Right lobe of liver (tissue), 6 donors: Measurements from ENCODE around the gene IL9. TPM values are rescaled to one million over a fixed set of nuclear protein-coding genes. Genes with fewer than 3 reads are reported as not detected.

Source experiments
- ATAC-seq, 4 donors: fragments of 200-7000 bp; cut with Tn5 transposase; one replicate each; pipeline ENCODE4 v1.9.1; 2020; ENCODE audit warnings: mild to moderate bottlenecking in 4 of 4, moderate library complexity in 4 of 4
- DNase-seq, 3 donors: peaks; one replicate each; pipeline ENCODE4 v3.0.0-alpha.2; 2020
- H3K27ac ChIP-seq, 3 donors: fragments of 200-600 bp; one replicate each; pipeline ENCODE4 v1.8.0; 2022
- H3K27me3 ChIP-seq, 2 donors: fragments of 200-600 bp; one replicate each; pipeline ENCODE4 v1.8.0; 2022
- H3K36me3 ChIP-seq, 4 donors: fragments of 200-600 bp; sonication (generic) in 1 of 4; one replicate each; pipeline versions ENCODE4 v1.5.1 to v1.8.0; 2017 to 2022; ENCODE audit warnings: control low read depth in 1 of 4
- H3K4me1 ChIP-seq, 4 donors: fragments of 200-600 bp; sonication (generic) in 1 of 4; one replicate each; pipeline versions ENCODE4 v1.5.1 to v1.8.0; 2017 to 2022; ENCODE audit warnings: control low read depth in 1 of 4
- H3K4me3 ChIP-seq, 3 donors: fragments of 200-600 bp; one replicate each; pipeline ENCODE4 v1.8.0; 2022
- H3K9me3 ChIP-seq, 4 donors: fragments of 200-600 bp; sonication (generic) in 1 of 4; one replicate each; pipeline versions ENCODE4 v1.5.1 to v1.8.0; 2017 to 2022; ENCODE audit warnings: control low read depth in 1 of 4
- CTCF ChIP-seq, 4 donors: fragments of 200-600 bp in 3 of 4; fragments of 450-650 bp in 1 of 4; IDR thresholded peaks; one replicate each; pipeline versions ENCODE4 v1.5.1 to v1.8.0; 2016 to 2022; ENCODE audit warnings: antibody characterized with exemption in 4 of 4, mild to moderate bottlenecking in 2 of 4
- POLR2A ChIP-seq: fragments of 450-650 bp; IDR thresholded peaks from one replicate; pipeline ENCODE4 v1.6.1; 2017; ENCODE audit warnings: antibody characterized with exemption, mild to moderate bottlenecking
- WGBS: methylation state at CpG from one replicate; pipeline ENCODE4 v1.1.6; 2018; ENCODE audit warnings: low coverage, low lambda C conversion rate; ENCODE audit not compliant: insufficient coverage; ENCODE audit errors: missing lambda C conversion rate; 5-methylcytosine and 5-hydroxymethylcytosine counted together
- intact Hi-C, 2 donors: fragments of 100-400 bp; cut with DNase I; formaldehyde crosslinking; loops; one replicate each; pipeline versions ENCODE4 v1.11.2 to v1.14.1; 2022
- total RNA-seq, 6 experiments: library from RNA; depleted of rRNA in 2 of 6; stranded (reverse); fragments of >200 nt in 2 of 6; fragmentation: NEBNext Ultra II Directional in 3 of 6; extraction: Animal tissue kit (Norgen Biotek cat#: 25700) in 3 of 6; gene quantifications; one replicate each; pipeline versions ENCODE4 v1.1.0 to v1.2.4, GENCODE V29; 2016 to 2023
- donor health status: DM: no; HTN: yes; CAD: no.
- donor health status: DM: no; HTN: no; CAD: no.
- donor health status: DM: no; HTN: no; CAD: no.
- donor health status: DM: no; HTN: yes; CAD: no.
- donor health status: DM: no; HTN: yes; CAD: no.

IL9 gene
- total RNA-seq, 6 experiments from 2014 or later, result not detected

GRCh38 chr5:135873831-135874230, 21.8 kb downstream of the IL9 start:
- no peak for ATAC-seq

GRCh38 chr5:135871268-135871915, 24.2 kb downstream of the IL9 start:
- TF ChIP-seq CTCF (IDR thresholded peaks at IDR 0.05), result no peak
- intact Hi-C loops, result no loop called here
- no peaks in the 10 kb centered on the region for H3K36me3 ChIP-seq
- H3K4me3 ChIP-seq, result no peak overlapping the region
- H3K4me1 ChIP-seq, result peaks cover 0 to 8% (median 0%) of the 10 kb centered on the region in 4 donors
- DNase-seq (no peak), ATAC-seq (peak in 2 of 4 donors; percentile 13 to 56)
- H3K9me3 ChIP-seq, result no peaks in the 10 kb centered on the region
- H3K27ac ChIP-seq, result no peak overlapping the region
- no peaks in the 10 kb centered on the region for H3K27me3 ChIP-seq
- 84% methylated on average over 3 of the region's 11 CpGs for WGBS

More at GRCh38 chr5:135873831-135874230, 21.8 kb downstream of the IL9 start:
- Histone ChIP-seq H3K27ac (no peak overlapping the region), H3K4me3 (no peak overlapping the region), H3K4me1 (peaks cover 0 to 8% (median 0%) of the 10 kb centered on the region in 4 donors), H3K27me3 (no peaks in the 10 kb centered on the region), H3K9me3 (no peaks in the 10 kb centered on the region), H3K36me3 (no peaks in the 10 kb centered on the region)
- intact Hi-C loops, result no loop called here
- WGBS, result 69% methylated on average over 4 of the region's 5 CpGs
- TF ChIP-seq POLR2A (no peak), CTCF (IDR thresholded peaks at IDR 0.05) (no peak)
- DNase-seq, result no peak

GRCh38 chr5:135869935-135870334, 25.7 kb downstream of the IL9 start:
- no peaks in the 10 kb centered on the region for H3K36me3 ChIP-seq
- intact Hi-C loops, result no loop called here
- no peak overlapping the region for H3K4me3 ChIP-seq
- no peak for DNase-seq
- no peak overlapping the region for H3K27ac ChIP-seq
- no peaks in the 10 kb centered on the region for H3K27me3 ChIP-seq
- ATAC-seq, result peak in 1 of 4 donors; percentile 11
- peaks cover 0 to 8% (median 0%) of the 10 kb centered on the region in 4 donors for H3K4me1 ChIP-seq
- H3K9me3 ChIP-seq, result no peaks in the 10 kb centered on the region
- no peak for TF ChIP-seq POLR2A
- no peak for TF ChIP-seq CTCF (IDR thresholded peaks at IDR 0.05)
- WGBS, result 50% methylated on average over 3 of the region's 3 CpGs

- no peak overlapping the region for H3K27ac ChIP-seq
- H3K4me3 ChIP-seq, result no peak overlapping the region
- ATAC-seq, result no peak
- no peaks in the 10 kb centered on the region for H3K9me3 ChIP-seq
- no peaks in the 10 kb centered on the region for H3K27me3 ChIP-seq
- 59% methylated on average over 2 of the region's 2 CpGs for WGBS
- no peak for TF ChIP-seq POLR2A
- TF ChIP-seq CTCF (IDR thresholded peaks at IDR 0.05), result no peak
- intact Hi-C loops, result no loop called here
- DNase-seq, result no peak
- H3K4me1 ChIP-seq, result peaks cover 0 to 8% (median 0%) of the 10 kb centered on the region in 4 donors
- H3K36me3 ChIP-seq, result no peaks in the 10 kb centered on the region
Measured at GRCh38 chr5:135869276-135869675, 26.4 kb downstream of the IL9 start.
